HG02943 (cell line): Measurements from ENCODE around the gene SNX18.
"Not testable (repeated sequence)": the region's sequence is repeated elsewhere in the genome, so short reads cannot be mapped to it uniquely, and the experiment has no call there.

Source experiments
- ATAC-seq: cut with Tn5 transposase; IDR thresholded peaks from one replicate; pipeline ENCODE4 v1.9.1; 2021; ENCODE audit warnings: mild to moderate bottlenecking, low read depth, moderate library complexity; ENCODE audit not compliant: unreplicated experiment

The SNX18 gene

DNA sequence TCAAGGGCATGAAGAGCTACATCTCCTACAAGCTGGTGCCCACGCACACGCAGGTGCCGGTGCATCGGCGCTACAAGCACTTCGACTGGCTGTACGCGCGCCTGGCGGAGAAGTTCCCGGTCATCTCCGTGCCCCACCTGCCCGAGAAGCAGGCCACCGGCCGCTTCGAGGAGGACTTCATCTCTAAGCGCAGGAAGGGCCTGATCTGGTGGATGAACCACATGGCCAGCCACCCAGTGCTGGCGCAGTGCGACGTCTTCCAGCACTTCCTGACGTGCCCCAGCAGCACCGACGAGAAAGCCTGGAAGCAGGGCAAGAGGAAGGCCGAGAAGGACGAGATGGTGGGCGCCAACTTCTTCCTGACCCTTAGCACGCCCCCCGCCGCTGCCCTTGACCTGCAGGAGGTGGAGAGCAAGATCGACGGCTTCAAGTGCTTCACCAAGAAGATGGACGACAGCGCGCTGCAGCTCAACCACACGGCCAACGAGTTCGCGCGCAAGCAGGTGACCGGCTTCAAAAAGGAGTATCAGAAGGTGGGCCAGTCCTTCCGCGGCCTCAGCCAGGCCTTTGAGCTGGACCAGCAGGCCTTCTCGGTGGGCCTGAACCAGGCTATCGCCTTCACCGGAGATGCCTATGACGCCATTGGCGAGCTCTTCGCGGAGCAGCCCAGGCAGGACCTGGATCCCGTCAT, 1.4 kb downstream of the SNX18 start:
- no peak for ATAC-seq

DNA sequence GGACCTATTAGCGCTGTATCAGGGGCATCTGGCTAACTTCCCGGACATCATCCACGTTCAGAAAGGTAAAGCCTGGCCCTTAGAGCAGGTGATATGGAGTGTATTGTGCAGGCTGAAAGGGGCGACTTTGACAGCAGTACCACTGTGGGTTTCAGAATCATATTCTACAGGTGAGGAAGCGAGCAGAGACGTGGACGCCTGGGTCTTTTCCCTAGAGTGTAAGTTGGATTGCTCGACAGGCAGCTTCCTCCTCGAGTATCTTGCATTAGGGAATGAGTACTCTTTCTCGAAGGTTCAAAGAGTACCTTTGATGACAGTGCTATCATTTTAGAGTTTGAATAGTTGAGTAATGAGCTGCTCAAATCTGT, 1.9 kb downstream of the SNX18 start:
- no peak for ATAC-seq

DNA sequence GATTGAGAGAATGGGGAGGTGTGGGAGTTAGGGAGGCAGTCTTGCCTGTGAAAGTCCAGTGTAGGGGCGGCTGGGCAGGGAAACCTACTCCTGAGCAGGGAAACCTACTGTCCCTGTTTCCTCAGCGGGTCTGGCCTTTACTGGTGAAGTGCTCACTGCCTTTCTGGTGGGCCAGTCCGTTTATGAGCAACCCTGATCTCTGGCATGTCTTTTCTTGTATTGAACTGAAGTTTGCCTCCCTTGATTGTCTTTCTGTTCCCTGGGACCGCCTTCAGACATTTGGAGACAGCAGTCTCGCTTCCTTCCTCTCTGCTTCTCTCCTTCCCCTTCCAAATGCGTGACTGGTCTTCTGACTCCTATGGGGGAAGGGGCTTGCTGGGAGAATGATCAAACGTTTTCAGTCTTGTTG, 2.9 kb downstream of the SNX18 start:
- no peak for ATAC-seq

DNA sequence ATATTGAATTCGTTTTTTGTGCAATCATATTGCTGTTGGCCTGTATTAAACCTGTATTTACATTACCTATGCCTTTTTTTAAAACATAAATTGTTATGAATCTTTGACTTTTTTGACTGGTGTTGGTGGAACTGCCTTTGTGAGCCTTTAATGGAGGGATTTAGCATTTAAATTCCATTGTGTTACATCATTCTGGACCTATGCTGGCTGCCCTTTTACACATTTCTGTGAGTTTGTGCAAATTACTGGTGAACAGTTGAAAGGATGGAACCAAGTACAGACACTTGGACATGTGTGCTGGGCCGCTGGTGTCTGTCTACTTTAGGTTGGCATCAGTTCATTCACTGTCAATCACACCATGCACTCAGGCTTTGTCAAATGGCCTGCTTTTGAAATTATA, 3.4 kb downstream of the SNX18 start:
- ATAC-seq: no peak

DNA sequence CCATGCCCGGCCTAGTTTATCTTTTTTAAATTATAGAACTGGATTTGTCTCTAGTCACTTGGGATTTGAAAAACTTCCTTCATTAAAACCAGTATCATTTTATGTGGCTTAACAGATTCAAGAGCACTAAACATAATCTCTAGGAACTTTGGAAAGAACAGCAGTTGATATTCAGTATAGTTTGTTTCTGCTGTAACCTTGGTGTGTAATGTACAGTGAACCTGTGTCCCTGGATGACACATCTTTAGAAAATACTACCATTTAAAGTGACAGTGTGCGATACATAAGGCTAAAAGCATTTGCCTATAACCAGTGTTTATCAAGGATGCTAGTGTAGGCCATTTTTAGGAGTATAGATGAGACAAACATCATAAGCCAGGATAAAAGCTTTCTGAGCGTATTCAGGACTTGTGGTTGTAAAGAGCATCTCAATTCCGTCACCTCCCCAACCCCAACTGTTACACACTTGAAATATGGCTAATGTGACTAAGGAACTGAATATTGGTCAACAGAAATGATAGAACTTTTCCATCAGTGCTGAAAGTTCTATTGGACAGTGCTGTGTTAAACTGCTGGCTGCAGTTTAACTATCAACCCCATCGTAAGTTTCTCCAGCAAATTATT, 4.4 kb downstream of the SNX18 start:
- ATAC-seq: no peak

DNA sequence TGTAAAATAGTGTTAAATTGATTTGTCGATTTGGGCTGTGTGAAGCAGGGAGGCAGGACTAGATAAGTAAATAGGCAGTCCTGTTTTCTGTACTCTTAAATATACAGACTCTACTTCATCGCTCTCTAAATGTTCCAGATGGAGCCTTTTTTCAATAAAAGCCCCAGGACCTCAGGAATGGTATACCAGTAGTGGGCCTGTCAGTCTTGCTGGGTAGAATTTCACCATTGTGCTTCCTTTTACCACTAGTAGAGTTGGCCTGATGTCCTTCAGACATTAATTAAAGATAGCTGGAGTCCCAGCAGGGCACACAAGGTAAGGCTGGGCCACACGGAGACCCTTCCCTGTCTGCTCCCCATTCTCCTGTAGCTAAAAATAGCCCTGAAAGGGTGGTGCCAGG, 6.0 kb downstream of the SNX18 start:
- no peak for ATAC-seq

DNA sequence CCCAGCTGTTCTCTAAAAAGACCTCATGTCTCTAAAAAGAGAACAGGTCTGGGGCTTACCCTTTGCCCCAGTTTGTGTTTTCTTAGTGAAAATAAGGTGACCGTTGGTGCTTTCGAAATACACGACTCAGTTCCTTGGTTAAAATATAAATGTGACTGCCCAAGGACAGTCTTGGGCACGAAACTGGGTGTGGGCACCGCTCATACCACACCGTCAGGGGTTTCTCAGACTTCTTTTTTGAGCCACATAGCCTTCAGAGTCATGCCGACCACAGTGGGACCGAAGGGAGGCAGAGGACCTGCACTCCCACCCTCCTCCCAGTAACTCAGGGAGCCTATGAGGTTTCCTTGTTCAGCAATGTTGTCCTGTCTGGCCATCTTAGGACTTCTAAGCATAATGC, 6.5 kb downstream of the SNX18 start:
- ATAC-seq: no peak

DNA sequence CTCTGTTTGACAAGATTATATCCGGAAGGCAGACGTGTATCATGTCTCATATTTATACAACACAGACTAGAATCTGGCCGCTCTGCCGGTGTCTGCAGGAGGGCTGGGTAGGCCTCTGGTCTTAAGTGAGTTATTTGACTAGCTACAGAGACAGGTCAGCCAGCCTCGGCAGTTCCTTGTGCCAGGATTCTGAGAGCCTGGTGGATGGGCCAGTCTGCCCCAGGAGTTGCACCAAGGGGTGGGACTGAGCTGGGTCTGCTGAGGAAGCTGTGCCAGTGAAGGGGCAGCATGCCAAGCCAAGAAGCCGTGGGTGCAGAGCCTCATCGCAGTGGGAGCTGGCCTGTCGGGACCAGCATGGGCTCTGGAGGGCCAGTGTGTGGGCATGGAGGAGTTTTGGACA, 7.1 kb downstream of the SNX18 start:
- ATAC-seq: no peak

DNA sequence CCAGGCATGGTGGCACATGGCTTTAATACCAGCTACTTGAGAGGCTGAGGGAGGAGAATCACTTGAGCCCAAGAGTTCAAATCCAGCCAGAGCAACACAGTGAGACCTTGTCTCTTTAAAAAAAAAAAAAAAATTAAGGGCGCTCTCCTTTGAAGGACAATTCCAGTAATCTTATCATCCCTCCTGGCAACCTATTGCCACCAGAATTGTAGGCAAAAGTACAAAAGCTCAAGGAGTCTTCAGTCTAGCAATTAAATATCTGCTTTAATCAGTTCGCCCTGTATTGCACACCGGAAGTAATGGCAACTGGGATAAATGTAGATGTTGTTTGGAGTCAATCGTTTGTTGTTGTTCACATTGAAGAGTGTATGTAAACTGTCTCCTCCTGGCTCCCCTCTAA, 7.7 kb downstream of the SNX18 start:
- no peak for ATAC-seq

DNA sequence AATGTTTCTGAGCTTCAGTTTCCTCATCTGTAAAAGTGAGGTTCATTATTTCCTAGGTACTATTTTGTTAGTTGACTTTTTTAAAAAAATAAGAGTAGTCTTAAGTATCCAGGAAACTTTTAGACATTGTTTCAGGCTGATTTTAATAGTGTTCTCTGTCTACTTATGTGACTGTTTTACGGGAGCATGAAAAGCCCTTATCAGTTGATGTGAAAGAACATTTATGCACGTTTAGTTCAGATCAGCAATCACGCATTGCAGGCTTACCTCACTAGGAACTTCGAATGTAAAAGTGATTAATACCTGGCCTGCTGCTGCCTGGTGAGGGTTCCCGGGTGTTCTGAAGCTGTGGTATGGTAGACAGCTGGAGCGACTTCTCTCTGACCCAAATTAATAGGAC, 8.1 kb downstream of the SNX18 start:
- ATAC-seq: no peak

DNA sequence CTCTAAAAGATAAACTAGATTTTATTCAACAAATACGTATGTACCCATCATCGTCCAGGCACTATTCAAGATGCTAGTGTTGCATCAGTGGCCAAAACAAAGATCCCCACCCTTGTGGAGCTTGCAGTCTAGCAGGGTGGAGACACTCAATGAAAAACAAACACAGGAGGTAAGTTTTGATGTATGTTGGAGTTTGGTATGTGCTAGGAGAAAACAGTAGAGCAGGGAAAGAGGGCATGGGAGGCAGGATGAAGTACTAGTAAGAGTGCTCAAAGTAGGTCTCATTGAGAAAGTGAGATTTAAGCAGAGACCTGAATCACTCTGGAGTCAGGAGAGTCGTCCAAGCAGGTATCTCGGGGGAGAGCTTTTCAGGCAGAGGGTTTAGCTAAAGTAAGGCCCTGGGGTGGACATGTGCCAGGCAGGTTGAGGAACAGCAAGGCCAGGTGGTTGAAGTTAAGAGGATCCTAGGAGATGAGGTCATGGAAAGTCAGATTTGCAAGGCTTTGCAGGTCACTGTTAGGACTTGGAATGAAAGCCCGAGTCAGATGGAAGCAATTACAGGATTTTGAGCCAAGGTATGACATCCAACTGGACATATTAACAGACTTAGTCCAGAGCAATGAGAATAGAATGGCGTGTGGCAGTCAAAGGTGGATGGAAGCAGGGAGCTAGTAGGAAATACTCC, 9.2 kb downstream of the SNX18 start:
- ATAC-seq: no peak

DNA sequence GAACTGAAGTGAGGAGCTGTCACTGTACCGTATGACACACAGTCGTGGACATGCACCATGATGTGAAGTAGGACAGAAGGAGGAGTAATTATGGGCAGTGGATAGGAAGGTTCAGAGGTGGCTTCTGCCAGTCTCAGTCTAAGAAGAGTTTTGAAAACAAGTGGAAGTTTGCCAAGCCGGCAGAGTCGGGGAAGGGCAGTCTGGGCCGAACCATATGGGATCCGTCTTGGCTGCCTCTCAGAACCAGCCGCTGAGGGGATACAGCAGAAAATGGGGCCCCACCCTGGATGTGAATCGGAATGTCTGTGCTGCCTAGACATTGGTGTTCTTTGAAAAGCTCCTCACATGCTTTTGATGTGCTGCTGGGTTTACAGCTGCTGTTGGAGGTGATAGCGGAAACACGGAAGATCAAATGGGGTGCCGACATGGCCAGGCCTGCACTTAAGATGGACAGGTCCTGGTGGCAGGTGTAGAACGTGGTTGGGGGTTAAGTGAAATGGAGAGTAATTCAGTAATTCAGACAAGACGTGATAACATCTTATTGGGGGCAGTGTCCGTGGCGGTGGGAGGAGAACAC, 11.2 kb downstream of the SNX18 start:
- no peak for ATAC-seq

DNA sequence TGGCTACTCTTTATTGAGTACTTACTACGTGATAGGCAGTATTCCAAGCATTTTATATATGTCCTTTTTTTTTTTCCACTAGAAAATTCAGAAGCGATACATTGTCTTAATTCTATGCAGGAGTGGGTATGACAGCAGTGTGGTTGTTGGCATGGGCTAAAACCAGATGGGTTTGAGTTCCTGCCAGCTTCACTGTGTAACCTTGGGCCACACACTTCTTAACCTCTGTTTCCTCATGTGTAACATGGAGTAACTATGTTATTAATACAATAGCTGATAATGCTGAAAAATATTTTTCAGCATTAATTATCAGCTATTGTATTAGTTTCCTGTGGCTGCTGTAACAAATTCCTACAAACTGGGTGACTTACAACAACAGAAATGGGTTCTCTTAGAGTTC, 12.0 kb downstream of the SNX18 start:
- ATAC-seq: no peak

DNA sequence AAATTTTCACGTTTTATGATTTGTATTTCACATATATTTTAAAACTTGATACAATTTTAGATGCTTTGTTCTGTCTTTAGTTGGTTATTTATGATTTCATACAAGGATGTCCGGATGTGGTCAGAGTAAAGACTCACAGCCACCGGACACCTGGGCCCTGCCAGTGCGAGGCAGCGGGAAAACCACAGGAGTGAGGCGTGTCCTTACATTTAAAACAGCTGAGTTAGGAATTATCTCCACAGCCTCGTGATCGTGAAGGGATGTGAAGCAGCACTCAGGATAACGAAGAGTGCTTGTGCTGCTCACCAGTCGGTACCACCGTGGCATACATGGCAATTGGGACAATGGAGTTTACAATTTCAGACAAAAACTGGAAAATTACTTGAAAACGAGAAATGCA, 14.0 kb downstream of the SNX18 start:
- no peak for ATAC-seq

DNA sequence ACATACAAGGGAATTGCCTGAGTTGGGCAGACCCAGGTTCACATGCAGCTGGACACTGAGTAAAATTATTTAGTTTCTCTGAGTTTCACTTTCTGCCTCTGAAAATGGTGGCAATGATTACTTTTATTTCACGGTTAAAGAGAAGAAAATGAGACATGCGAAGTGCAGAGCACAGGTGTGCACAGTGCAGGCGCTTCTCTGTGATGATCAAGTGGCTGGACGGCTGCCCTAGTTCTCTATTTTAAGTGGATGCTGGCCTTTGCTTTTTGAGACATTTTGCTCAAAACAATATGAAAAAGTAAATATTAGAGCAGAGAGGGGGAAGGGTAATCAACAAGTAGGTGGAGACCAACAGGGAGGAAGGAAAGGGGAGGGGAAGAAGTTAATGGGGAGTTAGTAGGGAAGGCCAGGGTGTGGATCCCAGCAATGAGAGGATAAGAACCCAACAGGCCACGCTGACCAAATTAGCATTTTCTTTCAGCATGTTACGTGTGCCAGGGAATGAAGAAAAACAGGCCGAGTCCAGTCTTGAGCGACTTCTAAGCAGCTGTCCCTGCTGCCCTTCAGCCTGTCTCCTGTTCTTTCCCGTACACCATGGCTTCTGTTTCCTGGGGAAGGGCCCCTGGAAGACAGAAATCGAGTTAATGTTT, 16.1 kb downstream of the SNX18 start:
- no peak for ATAC-seq

DNA sequence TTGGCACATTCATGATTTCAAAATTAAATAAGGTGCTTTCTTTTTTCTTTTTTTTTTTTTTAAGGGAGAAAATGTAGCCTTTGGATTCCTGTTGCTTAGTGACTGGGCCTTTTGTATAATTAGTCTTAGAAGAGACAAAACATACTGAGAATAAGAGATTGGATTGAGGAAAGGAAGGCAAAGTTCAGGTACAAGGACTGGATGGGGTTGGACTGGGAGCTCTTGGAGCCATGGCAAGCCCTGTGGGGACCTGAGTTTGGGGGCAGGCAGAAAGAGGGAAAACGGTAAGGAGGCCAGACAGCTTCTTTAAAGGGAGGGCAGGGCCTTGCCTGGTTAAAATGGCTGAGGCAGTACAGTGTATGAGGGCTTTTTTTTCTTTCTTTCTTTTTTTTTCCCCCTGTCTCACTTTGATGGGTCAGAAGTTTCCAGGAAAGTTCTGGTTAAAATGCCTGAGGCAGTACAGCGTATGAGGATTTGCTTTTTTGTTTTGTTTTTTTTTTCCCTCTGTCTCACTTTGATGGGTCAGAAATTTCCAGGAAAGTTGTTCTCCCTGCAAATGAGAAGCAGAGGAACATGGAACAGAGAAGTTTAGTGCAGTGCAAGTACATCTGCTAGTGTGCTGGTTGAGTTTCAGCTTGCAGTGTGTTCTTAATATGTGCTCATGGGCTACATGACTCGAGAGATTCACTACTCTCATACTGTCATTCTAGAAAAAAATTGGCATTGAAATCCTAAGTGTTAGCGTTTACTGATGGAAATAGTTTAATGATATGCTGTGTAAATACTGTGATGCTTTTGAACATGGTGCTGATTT, 16.8 kb downstream of the SNX18 start:
- ATAC-seq: no peak

DNA sequence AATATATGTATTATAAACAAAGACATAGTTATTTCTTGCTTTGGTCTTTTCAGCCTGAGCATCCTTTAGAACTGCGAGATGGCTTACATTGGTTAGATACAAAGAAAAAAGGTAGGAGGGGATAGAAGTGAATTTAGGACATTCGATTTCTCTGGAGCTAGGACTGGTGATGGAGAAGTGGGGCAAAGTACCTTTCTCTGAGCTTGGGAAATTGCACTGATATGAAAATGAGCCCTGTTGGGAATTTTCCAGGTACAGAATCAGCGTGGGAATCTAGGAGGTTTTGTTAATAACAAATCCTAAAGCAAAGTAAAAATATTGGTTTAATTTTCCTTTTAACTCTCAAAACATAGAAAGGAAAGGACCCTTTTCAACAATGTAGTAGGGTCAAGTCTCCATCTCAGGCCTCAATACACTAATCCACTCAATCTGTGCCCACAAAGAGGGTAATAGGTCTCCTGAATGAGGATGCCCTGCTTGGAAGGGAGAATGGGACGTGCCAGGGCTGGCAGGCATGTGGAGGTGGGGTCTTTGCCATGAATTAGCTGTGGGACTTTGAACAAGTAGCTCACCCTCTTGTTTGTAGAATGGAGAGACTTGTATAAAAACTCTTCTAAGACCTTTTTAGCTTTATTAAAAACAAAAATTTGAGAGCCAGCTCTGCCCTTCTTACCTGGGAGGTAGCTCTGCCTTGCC, 17.7 kb downstream of the SNX18 start:
- no peak for ATAC-seq

DNA sequence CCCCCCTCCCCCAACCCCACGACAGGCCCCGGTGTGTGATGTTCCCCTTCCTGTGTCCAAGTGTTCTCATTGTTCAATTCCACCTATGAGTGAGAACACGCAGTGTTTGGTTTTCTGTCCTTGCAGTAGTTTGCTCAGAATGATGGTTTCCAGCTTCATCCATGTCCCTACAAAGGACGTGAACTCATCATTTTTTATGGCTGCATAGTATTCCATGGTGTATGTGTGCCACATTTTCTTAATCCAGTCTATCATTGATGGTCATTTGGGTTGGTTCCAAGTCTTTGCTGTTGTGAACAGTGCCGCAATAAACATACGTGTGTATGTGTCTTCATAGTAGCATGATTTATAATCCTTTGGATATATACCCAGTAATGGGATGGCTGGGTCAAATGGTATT, 18.8 kb downstream of the SNX18 start:
- not testable (repeated sequence) for ATAC-seq

DNA sequence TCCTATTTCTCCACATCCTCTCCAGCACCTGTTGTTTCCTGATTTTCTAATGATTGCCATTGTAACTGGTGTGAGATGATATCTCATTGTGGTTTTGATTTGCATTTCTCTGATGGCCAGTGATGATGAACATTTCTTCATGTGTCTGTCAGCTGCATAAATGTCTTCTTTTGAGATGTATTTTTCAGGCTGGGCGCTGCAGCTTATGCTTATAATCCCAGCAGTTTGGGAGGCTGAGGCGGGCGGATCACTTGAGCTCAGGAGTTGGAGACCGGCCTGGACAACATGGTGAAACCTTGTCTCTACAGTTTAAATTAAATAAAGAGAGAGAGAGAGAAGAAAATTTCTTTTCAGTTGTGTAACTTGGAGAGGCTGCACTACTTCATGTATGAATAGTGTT, 19.3 kb downstream of the SNX18 start:
- not testable (repeated sequence) for ATAC-seq

DNA sequence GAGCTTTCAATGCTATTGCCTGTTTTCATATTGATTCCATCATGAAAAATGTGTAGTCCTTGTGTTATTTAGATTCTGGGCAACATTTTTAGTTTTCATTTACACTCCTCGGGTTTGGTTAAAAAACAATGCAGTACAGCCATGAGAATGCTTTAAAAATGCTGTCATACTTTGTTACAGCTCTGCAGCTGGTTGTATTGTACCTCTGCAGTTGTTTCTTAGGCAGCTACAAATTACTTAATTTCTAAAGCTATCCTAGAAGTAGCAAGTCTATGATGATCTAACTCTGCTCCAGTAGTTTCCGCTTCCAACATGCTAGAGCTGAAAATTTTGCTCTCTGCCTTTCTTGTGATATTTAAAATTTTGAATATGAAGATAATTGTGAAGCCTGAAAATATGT, 20.2 kb downstream of the SNX18 start:
- ATAC-seq: no peak
